ENCODE data around the gene WDR45. TPM values are rescaled to one million over a fixed set of nuclear protein-coding genes. Genes with fewer than 3 reads are reported as not detected.

WDR45 gene
- total RNA-seq, 1 donor from 2014 or later, result 49.2 TPM

GRCh38 chrX:49053223-49054072 lies 26.2 kb downstream of the WDR45 start:
- Mint-ChIP-seq H3K9me3 (ENCODE audit: low read depth) (peaks cover 17% of the 10 kb centered on the region), H3K4me3 (ENCODE audit: unreplicated experiment) (peak overlapping the region; percentile 76), H3K4me1 (ENCODE audit: low read depth) (peaks cover 31% of the 10 kb centered on the region), H3K27me3 (ENCODE audit: low read depth) (no peaks in the 10 kb centered on the region), H3K36me3 (ENCODE audit: low read depth) (peaks cover 1% of the 10 kb centered on the region), H3K27ac (ENCODE audit: unreplicated experiment) (peak overlapping the region; percentile 75)
- no peak for DNase-seq (ENCODE audit: low spot score)
- no peak for TF ChIP-seq CTCF (IDR thresholded peaks at IDR 0.05)

- H3K4me1 Mint-ChIP-seq (ENCODE audit: low read depth), result peaks cover 30% of the 10 kb centered on the region
- H3K27ac Mint-ChIP-seq (ENCODE audit: unreplicated experiment), result peak overlapping the region; percentile 92
- no peak for DNase-seq (ENCODE audit: low spot score)
- H3K27me3 Mint-ChIP-seq (ENCODE audit: low read depth), result no peaks in the 10 kb centered on the region
- peak; percentile 26 for TF ChIP-seq CTCF (IDR thresholded peaks at IDR 0.05)
- H3K36me3 Mint-ChIP-seq (ENCODE audit: low read depth), result peaks cover 5% of the 10 kb centered on the region
- H3K9me3 Mint-ChIP-seq (ENCODE audit: low read depth), result peaks cover 5% of the 10 kb centered on the region
- H3K4me3 Mint-ChIP-seq (ENCODE audit: unreplicated experiment), result peak overlapping the region; percentile 54
Measured at GRCh38 chrX:49043987-49044281, 35.8 kb downstream of the WDR45 start.

- H3K27me3 Mint-ChIP-seq (ENCODE audit: low read depth), result no peaks in the 10 kb centered on the region
- peak; percentile 98 for DNase-seq (ENCODE audit: low spot score)
- peaks cover 30% of the 10 kb centered on the region for H3K4me1 Mint-ChIP-seq (ENCODE audit: low read depth)
- peak within 1 kb of the TSS; percentile 96 for H3K27ac Mint-ChIP-seq (ENCODE audit: unreplicated experiment)
- TF ChIP-seq CTCF (IDR thresholded peaks at IDR 0.05), result peak; percentile 79
- peak within 1 kb of the TSS; percentile 90 for H3K4me3 Mint-ChIP-seq (ENCODE audit: unreplicated experiment)
- H3K36me3 Mint-ChIP-seq (ENCODE audit: low read depth), result peaks cover 7% of the 10 kb centered on the region
- peaks cover 5% of the 10 kb centered on the region for H3K9me3 Mint-ChIP-seq (ENCODE audit: low read depth)
Measured at GRCh38 chrX:49043220-49043986, 36.3 kb downstream of the WDR45 start, which contains the start of gene TFE3. TSS of gene TFE3 (minus strand) at chrX:49043357. CDS start at chrX:49043226, 131 bp downstream.

- peak; percentile 92 for DNase-seq (ENCODE audit: low spot score)
- Mint-ChIP-seq H3K36me3 (ENCODE audit: low read depth) (peaks cover 10% of the 10 kb centered on the region), H3K27me3 (ENCODE audit: low read depth) (no peaks in the 10 kb centered on the region), H3K4me1 (ENCODE audit: low read depth) (peaks cover 30% of the 10 kb centered on the region), H3K9me3 (ENCODE audit: low read depth) (peaks cover 5% of the 10 kb centered on the region), H3K4me3 (ENCODE audit: unreplicated experiment) (peak overlapping the region; percentile 90), H3K27ac (ENCODE audit: unreplicated experiment) (peak overlapping the region; percentile 96)
- TF ChIP-seq CTCF (IDR thresholded peaks at IDR 0.05), result no peak
Measured at GRCh38 chrX:49042581-49043219, 37.0 kb downstream of the WDR45 start.
